Mesenchymal stem cell (in vitro differentiated cells and primary cell): Measurements from ENCODE around the gene SSC5D.

Experiments used
- DNase-seq: peaks from one replicate; pipeline ENCODE4 v3.0.0-alpha.2; 2013
- H2AFZ ChIP-seq: one replicate; pipeline ENCODE4 v1.6.1; 2013; ENCODE audit warnings: low read depth, mild to moderate bottlenecking, control low read depth, inconsistent platforms, low read length, moderate library complexity
- H2AK5ac ChIP-seq: 2 replicates; pipeline ENCODE4 v1.6.1; 2013; ENCODE audit warnings: low read length, moderate library complexity, mild to moderate bottlenecking, inconsistent platforms; ENCODE audit not compliant: severe bottlenecking
- H2BK120ac ChIP-seq: one replicate; pipeline ENCODE4 v1.6.1; 2013; ENCODE audit warnings: low read depth, mild to moderate bottlenecking, inconsistent platforms, low read length, moderate library complexity
- H2BK12ac ChIP-seq, 2 experiments: one replicate each; pipeline ENCODE4 v1.6.1; 2013; ENCODE audit warnings: inconsistent platforms in 2 of 2, low read length in 2 of 2, mild to moderate bottlenecking in 2 of 2, moderate library complexity in 2 of 2, control low read depth in 1 of 2
- H2BK15ac ChIP-seq: one replicate; pipeline ENCODE4 v1.6.1; 2013; ENCODE audit warnings: mild to moderate bottlenecking, low read depth, inconsistent platforms; ENCODE audit not compliant: poor library complexity, severe bottlenecking
- H2BK5ac ChIP-seq: 2 replicates; pipeline ENCODE4 v1.6.1; 2013; ENCODE audit warnings: low read depth, mild to moderate bottlenecking, low read length, control low read depth, inconsistent platforms; ENCODE audit not compliant: poor library complexity, severe bottlenecking
- H3K14ac ChIP-seq, 2 experiments: one replicate each; pipeline ENCODE4 v1.6.1; 2013; ENCODE audit warnings: inconsistent platforms in 2 of 2, low read length in 2 of 2, control low read depth in 1 of 2, mild to moderate bottlenecking in 1 of 2, moderate library complexity in 1 of 2
- H3K18ac ChIP-seq, 2 experiments: one replicate each; pipeline ENCODE4 v1.6.1; 2013; ENCODE audit warnings: inconsistent platforms in 2 of 2, low read length in 2 of 2, control low read depth in 1 of 2, low read depth in 1 of 2, mild to moderate bottlenecking in 1 of 2
- H3K23ac ChIP-seq, 2 experiments: one replicate each; pipeline ENCODE4 v1.6.1; 2013; ENCODE audit warnings: inconsistent platforms in 2 of 2, low read length in 2 of 2, mild to moderate bottlenecking in 2 of 2, moderate library complexity in 2 of 2, control low read depth in 1 of 2
- H3K27ac ChIP-seq: 2 replicates; pipeline ENCODE4 v1.5.1; 2013; ENCODE audit warnings: mild to moderate bottlenecking, moderate library complexity, low read length, control low read depth, inconsistent platforms; ENCODE audit not compliant: poor library complexity, severe bottlenecking
- H3K27me3 ChIP-seq, 2 experiments: 2 replicates each; pipeline versions ENCODE4 v1.6.1 to v1.7.0; 2013; ENCODE audit warnings: low read length in 2 of 2, mild to moderate bottlenecking in 2 of 2, moderate library complexity in 2 of 2, control low read depth in 1 of 2, inconsistent platforms in 1 of 2; ENCODE audit not compliant: control insufficient read depth in 1 of 2, insufficient read depth in 1 of 2
- H3K36me3 ChIP-seq, 2 experiments: 2 replicates each; pipeline versions ENCODE4 v1.6.1 to v1.7.0; 2013; ENCODE audit warnings: low read length in 2 of 2, control low read depth in 1 of 2, inconsistent platforms in 1 of 2, low read depth in 1 of 2, mild to moderate bottlenecking in 1 of 2; ENCODE audit not compliant: insufficient read depth in 2 of 2, control insufficient read depth in 1 of 2
- H3K4ac ChIP-seq, 2 experiments: one replicate each; pipeline ENCODE4 v1.6.1; 2013; ENCODE audit warnings: inconsistent platforms in 2 of 2, low read length in 2 of 2, mild to moderate bottlenecking in 2 of 2, moderate library complexity in 2 of 2, control low read depth in 1 of 2, low read depth in 1 of 2
- H3K4me1 ChIP-seq: 2 replicates; pipeline ENCODE4 v1.6.1; 2013; ENCODE audit warnings: low read depth, low read length, control low read depth; ENCODE audit not compliant: control insufficient read depth, insufficient read depth
- H3K4me2 ChIP-seq: 2 replicates; pipeline ENCODE4 v1.6.1; 2013; ENCODE audit warnings: low read length, mild to moderate bottlenecking, inconsistent platforms; ENCODE audit not compliant: poor library complexity, severe bottlenecking
- H3K4me3 ChIP-seq, 2 experiments: 2 replicates each; pipeline versions ENCODE4 v1.5.1 to v1.7.0; 2013; ENCODE audit warnings: low read length in 2 of 2, mild to moderate bottlenecking in 2 of 2, control low read depth in 1 of 2, low read depth in 1 of 2; ENCODE audit not compliant: insufficient read depth in 1 of 2
- H3K79me1 ChIP-seq: replicated peaks from 2 replicates; pipeline ENCODE4 v1.6.1; 2013; ENCODE audit warnings: mild to moderate bottlenecking, control low read depth, low read length, inconsistent platforms; ENCODE audit not compliant: poor library complexity, severe bottlenecking
- H3K9ac ChIP-seq: 2 replicates; pipeline ENCODE4 v1.7.0; 2013; ENCODE audit warnings: mild to moderate bottlenecking, low read length, moderate library complexity
- H3K9me3 ChIP-seq: 2 replicates; pipeline ENCODE4 v1.7.0; 2013; ENCODE audit warnings: mild to moderate bottlenecking, low read length; ENCODE audit not compliant: control insufficient read depth
- H4K8ac ChIP-seq: one replicate; pipeline ENCODE4 v1.6.1; 2013; ENCODE audit warnings: inconsistent platforms, mild to moderate bottlenecking, low read length, moderate library complexity
- H4K91ac ChIP-seq: one replicate; pipeline ENCODE4 v1.6.1; 2013; ENCODE audit warnings: mild to moderate bottlenecking, low read length, inconsistent platforms
- WGBS: methylation state at CpG from one replicate; pipeline ENCODE4 v1.1.7; 2013; ENCODE audit warnings: mixed read lengths; 5-methylcytosine and 5-hydroxymethylcytosine counted together

The SSC5D gene

GRCh38 chr19:55457683-55458457, 30.4 kb upstream of the SSC5D start:
- Histone ChIP-seq H3K4ac (no peak overlapping the region), H2BK5ac (no peak overlapping the region), H2BK12ac (no peak overlapping the region), H3K79me1 (peaks cover 24% of the 10 kb centered on the region), H3K27me3 (no peaks in the 10 kb centered on the region), H3K27ac (no peak overlapping the region), H3K36me3 (peaks cover 11 to 39% of the 10 kb centered on the region in 2 experiments), H3K14ac (no peak overlapping the region), H3K9me3 (no peaks in the 10 kb centered on the region), H4K8ac (no peak overlapping the region), H3K4me1 (peaks cover 20% of the 10 kb centered on the region), H2AFZ (no peak overlapping the region), H3K9ac (no peak overlapping the region), H4K91ac (no peak overlapping the region), H3K23ac (no peak overlapping the region), H3K4me3 (no peak overlapping the region), H2AK5ac (no peak overlapping the region), H2BK120ac (no peak overlapping the region), H3K18ac (no peak overlapping the region), H3K4me2 (no peak overlapping the region), H2BK15ac (no peak overlapping the region)
- DNase-seq, result no peak
- WGBS, result 93% methylated on average over 10 of the region's 16 CpGs

GRCh38 chr19:55459551-55459949, 28.7 kb upstream of the SSC5D start:
- Histone ChIP-seq H3K18ac (no peak overlapping the region), H2BK5ac (no peak overlapping the region), H2BK15ac (no peak overlapping the region), H4K8ac (no peak overlapping the region), H2AFZ (no peak overlapping the region), H3K23ac (no peak overlapping the region), H3K9me3 (no peaks in the 10 kb centered on the region), H3K9ac (peak overlapping the region; percentile 96), H3K27ac (no peak overlapping the region), H2BK12ac (no peak overlapping the region), H2AK5ac (no peak overlapping the region), H3K36me3 (peaks cover 6 to 25% of the 10 kb centered on the region in 2 experiments), H3K14ac (no peak overlapping the region), H3K4me2 (no peak overlapping the region), H2BK120ac (no peak overlapping the region), H4K91ac (no peak overlapping the region), H3K4me3 (peak overlapping the region in 1 of 2 experiments; percentile 95), H3K27me3 (no peaks in the 10 kb centered on the region), H3K79me1 (peaks cover 24% of the 10 kb centered on the region), H3K4me1 (peaks cover 15% of the 10 kb centered on the region), H3K4ac (no peak overlapping the region)
- WGBS, result 81% methylated on average over 5 of the region's 8 CpGs
- no peak for DNase-seq

GRCh38 chr19:55459950-55460657, 28.1 kb upstream of the SSC5D start:
- no peak overlapping the region for H3K14ac ChIP-seq
- no peak overlapping the region for H3K27ac ChIP-seq
- no peak overlapping the region for H3K18ac ChIP-seq
- H2BK120ac ChIP-seq, result no peak overlapping the region
- H2BK12ac ChIP-seq, result no peak overlapping the region
- peak; percentile 73 for DNase-seq
- H3K9ac ChIP-seq, result peak overlapping the region; percentile 96
- peak overlapping the region in 1 of 2 experiments; percentile 95 for H3K4me3 ChIP-seq
- no peak overlapping the region for H2BK5ac ChIP-seq
- H2AFZ ChIP-seq, result no peak overlapping the region
- peaks cover 22% of the 10 kb centered on the region for H3K79me1 ChIP-seq
- H3K4ac ChIP-seq, result no peak overlapping the region
- peaks cover 15% of the 10 kb centered on the region for H3K4me1 ChIP-seq
- peak overlapping the region; percentile 86 for H3K4me2 ChIP-seq
- H3K36me3 ChIP-seq, result peaks cover 6 to 19% of the 10 kb centered on the region in 2 experiments
- no peak overlapping the region for H2BK15ac ChIP-seq
- peak overlapping the region; percentile 35 for H2AK5ac ChIP-seq
- H3K9me3 ChIP-seq, result no peaks in the 10 kb centered on the region
- no peaks in the 10 kb centered on the region for H3K27me3 ChIP-seq
- no peak overlapping the region for H3K23ac ChIP-seq
- no peak overlapping the region for H4K91ac ChIP-seq
- H4K8ac ChIP-seq, result no peak overlapping the region
- WGBS, result 47% methylated on average over 16 of the region's 16 CpGs

- 8% methylated on average over 24 of the region's 24 CpGs for WGBS
- no peaks in the 10 kb centered on the region for H3K27me3 ChIP-seq
- H3K14ac ChIP-seq, result no peak overlapping the region
Observed at GRCh38 chr19:55460670-55461258, 27.5 kb upstream of the SSC5D start.

More at GRCh38 chr19:55460670-55461258, 27.5 kb upstream of the SSC5D start:
- Histone ChIP-seq H2AFZ (no peak overlapping the region), H3K9me3 (no peaks in the 10 kb centered on the region), H3K36me3 (peaks cover 0 to 13% of the 10 kb centered on the region in 2 experiments), H3K23ac (no peak overlapping the region), H3K4ac (peak overlapping the region in 1 of 2 experiments; percentile 62), H2BK15ac (no peak overlapping the region), H3K4me2 (peak overlapping the region; percentile 86), H3K27ac (peak overlapping the region; percentile 70), H3K4me3 (peak overlapping the region; percentile 86 to 95), H4K91ac (no peak overlapping the region), H3K18ac (peak overlapping the region; percentile 95 to 98), H3K79me1 (peaks cover 18% of the 10 kb centered on the region), H2BK120ac (no peak overlapping the region), H3K9ac (peak overlapping the region; percentile 96), H2AK5ac (peak overlapping the region; percentile 65), H3K4me1 (peaks cover 17% of the 10 kb centered on the region), H2BK5ac (peak overlapping the region; percentile 51), H2BK12ac (peak overlapping the region in 1 of 2 experiments; percentile 50), H4K8ac (no peak overlapping the region)
- DNase-seq, result peak; percentile 83
